Endometrial microvascular endothelial cells (primary cell): ENCODE results near the gene ASIC2. TPM values are rescaled to one million over a fixed set of nuclear protein-coding genes. Genes with fewer than 3 reads are reported as not detected.

Experiments
- in situ Hi-C: cut with HindIII; loops from 2 replicates; pipeline ENCODE4 v1.10.0; 2017; ENCODE audit warnings: low sequenced_read_pairs, low pct_unique_long_range_greater_than_20kb; ENCODE audit errors: inconsistent ontology term
- total RNA-seq: library from RNA; depleted of rRNA; stranded (reverse); fragments of >200 nt; gene quantifications from one replicate; pipeline ENCODE4 v1.2.3, GENCODE V29; 2015; ENCODE audit errors: inconsistent ontology term

Gene ASIC2
- total RNA-seq, 1 donor from 2014 or later, result not detected

DNA sequence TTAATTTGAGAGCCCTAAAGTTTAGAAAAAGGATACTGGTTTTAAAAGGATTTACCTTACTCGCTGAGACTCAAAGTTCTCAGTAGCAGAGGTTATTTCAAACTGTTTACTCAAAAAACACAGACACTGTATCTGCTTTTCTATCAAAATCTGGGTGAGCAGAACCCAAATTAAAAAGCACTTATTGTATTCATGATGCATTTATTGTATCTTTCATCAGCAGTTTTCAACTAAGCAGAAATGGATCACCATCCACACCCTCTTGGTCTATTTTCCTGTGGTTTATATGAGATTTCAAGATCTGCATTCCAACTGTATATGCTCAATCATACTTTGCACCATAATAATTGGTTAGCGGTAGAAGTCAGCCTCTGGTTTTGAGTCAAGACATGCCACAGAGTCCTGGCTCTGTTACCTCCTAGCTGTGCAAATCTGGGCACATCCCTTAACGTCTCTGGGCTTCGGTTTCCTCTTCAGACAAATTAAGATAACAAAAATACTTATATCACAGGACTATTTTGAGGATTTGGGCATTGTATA is 109.5 kb downstream of the ASIC2 start:
- in situ Hi-C loops, result no loop called here

DNA sequence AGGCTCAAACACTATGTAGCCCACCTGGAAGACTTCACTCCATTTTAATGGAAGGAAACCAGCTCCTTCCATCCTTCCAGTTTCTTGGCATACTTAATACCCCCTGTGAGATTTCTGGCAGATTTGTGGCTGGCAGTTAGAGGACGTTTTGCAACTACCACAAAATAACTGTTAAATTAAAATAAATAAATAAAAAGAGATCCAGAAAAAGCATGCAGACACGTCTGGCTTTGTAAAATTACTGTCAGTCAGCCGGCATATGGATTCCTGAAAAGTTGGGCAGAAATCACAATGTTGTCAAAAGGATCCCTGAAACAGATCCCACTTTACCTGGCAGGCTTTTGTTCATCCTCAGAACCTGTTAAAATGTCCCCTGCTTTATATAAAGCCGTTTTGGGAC is 113.9 kb downstream of the ASIC2 start:
- in situ Hi-C loops, result no loop called here

DNA sequence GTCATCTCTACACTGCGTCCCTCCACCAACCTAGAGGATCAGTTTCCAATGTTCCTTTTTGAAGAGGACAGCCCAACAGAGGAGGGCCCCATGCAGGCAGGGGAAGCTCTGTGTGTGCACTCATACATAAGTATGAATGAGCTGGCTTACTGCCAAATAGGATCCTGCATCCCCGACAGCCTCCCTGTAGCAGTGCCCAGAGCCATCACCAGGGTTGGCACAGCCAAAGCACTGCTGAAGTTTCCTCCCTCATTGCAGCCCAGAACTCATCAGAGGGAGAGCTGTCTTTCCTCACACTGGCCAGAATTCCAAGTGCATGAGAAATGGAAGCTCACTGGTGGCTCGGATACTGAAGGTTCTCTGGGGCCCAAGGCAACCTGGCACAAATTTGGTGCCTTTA is 114.4 kb downstream of the ASIC2 start:
- in situ Hi-C loops, result no loop called here

DNA sequence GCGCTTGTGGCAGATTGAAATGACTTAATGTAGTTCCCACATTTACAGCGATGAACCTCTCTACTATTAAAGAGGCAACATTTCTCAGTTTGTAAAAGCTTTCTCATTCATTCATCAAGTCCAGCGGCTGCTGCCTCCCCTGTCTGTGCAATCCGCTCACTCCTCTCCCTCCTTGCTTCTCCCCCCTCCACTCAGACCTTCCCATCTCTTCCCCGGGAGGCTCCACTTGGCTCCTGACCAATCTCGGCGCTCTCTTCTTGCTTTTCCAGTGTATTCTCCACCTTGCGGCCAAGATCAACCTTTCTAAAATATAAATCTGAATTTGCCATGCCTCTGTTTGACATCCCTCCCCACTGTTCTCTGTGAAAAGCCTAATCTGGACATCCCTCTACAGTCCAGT is 117.5 kb downstream of the ASIC2 start:
- in situ Hi-C loops, result no loop called here

DNA sequence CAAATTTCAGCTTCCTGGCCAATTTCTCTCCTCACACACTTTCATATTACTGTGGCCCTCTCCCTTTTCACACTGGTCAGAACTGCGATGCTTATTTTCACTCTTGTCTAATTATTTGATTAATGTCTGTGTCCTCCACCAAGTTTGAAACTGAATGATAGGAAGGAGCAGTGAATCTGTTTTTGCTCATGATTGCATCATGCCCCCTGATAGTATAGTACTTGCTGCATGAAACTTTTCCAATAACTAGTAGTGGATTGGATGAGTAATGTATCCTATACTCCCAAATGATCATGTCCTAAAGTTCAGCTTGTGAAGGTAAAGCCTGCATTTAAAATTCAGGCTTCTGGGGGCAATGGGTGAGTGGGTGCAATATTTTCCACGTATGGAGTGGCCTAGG is 121.2 kb downstream of the ASIC2 start:
- in situ Hi-C loops, result no loop called here

DNA sequence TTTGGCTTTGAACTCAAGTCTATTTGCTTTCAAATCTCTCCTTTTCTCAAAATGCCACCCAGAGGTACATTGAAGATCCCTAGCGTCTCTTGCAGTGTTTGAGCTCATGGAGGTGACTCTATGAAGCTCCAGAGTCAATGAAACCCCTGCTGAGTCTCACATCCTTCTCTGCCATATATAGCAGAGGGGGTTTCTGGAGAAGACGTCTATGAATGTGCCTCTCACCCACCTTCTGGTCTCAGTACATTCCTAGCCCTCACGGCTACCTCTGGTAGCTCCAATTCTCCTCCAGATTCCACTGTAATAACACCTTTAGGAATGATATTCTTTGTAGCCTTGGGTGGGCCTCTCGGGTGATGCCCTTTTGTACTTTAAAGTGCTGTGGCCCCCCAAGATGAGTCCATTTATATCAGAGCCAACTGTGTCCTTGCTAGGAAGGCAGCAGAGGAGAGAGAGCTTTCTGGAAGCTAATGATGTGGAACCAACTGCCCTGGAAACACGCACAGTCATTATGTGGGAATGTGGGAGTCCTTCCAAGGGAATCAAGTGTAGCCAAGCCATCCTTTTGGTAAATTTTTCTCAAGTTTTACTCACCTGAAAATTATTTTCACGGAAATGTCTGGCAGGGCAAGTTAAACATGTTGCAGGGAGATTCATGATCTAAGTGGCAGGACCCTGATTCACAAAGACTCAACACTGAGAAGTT is 123.4 kb downstream of the ASIC2 start:
- in situ Hi-C loops, result no loop called here

DNA sequence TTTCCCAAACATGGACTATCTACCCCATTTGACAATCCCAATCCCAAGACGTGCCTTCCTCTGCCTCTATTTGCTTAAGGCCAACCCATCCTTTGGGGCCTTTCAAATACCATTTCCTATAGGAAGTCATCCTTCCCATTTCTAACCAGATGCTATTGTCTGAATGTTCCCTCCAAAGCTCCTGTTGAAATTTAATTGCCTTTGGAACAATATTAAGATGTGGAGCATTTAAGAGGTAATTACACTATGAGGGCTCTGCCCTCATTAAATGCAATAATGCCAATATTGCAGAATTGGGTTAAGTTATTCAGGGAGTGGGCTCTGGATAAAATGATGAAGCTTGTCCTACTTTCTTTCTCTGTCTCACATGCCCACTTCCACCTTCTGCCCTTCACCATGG is 125.4 kb downstream of the ASIC2 start:
- in situ Hi-C loops, result no loop called here

DNA sequence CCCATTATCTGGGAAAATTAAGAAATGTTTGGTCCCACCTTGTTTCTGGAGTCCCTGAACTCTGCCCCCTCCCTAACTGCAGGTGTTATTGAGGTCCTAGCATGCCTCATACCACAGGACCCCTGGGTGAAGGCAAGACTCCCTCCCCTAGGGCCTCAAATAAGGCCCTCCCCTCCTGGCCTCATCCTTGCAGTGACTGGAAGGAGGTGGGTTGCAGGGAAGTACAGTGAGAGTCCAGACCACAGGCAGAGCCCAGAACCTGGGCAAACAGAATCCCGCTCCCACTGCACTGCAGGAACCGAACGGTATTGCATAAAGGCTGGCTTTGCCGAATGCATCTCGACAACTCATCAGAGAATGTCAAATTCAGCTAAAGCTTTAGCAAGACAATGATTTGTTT is 126.6 kb downstream of the ASIC2 start:
- in situ Hi-C loops, result no loop called here

DNA sequence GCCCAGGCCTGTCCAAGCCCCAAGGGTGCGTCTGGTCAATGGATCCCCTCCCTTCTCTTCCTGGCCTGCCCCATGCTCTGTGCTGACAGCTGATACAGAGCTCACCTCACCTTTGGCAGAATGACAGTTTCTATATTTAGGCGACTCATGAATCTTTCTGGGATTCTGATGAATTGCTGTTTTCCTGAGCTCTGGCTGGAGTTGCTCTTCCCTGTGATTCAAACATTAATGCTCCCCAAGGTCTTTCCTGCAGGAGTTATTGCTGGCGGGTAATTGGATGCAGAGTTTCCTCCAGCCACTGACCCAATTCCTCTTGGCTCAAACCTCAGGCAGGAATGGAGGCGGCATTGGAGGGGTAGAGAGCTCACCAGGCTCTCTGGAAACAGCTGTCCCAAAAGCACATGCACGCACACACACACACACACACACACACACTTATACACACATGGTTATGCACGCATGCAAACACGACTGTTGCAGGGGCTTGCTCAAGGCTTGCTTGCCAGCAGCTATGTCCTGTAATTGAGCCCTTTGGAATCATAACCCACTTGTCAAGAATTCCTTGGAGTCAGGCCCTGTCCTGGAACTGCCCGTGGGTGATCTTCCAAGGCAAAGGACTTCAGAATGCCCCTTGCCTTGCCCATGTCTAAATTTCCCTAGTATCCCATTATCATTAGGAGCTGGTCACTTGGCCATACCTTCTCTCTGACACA is 128.8 kb downstream of the ASIC2 start:
- in situ Hi-C loops, result no loop called here

DNA sequence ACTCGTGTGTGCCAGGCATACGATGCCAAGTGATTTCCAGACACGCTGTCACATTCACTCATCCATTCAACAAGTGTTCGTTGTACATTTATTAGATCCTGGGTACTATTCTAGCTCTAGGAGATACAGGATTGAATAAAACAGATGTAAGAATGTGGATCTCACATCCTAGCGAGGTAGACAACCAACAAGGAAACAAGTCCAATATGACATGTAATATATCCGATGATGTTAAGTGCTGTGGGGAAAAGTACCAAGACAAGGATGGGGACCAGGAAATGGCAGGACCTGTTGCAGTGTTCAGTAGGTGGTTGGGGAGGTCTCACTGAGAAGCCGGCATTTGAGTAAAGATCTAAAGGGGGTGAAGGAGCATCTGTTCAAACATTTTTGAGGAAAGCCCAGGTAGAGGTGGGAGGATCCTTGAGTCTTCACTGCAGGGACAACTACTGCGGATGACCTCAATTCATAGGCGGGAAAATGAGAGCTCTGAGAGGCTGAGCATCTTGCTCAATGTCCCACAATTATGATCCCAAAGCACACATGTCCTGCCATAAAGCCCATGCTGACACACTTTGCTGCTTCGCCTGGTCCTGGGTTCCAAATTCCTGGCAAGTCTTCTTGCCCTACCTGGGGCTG is 129.4 kb downstream of the ASIC2 start:
- in situ Hi-C loops, result no loop called here

DNA sequence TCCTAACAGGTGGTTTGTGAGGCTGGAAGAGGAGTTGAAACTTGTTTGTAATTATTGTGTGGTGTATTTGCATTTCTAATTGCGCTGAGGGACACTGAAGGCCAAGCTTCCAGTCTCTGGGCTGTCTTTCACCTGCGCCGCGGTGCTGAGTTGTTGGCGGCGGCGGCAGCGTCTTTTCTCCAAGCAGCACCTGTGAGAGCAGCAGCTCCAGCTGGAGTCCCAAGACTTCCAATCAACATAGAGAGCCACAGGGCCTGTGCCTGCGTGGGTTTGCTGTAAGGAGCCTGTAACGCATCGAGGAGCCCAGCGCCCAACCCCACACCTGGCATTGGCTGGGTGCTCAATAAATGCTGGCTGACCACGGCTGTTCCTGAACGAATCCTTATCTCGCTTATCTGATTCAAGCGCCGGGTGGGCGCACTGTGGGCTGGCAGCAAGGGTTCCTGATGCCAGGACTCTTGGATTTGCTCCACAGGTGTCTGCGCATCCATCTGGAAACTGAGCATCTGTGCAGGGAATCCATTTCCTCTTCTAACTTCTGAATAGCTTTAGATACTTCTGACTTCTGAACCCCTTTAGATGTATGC is 138.1 kb downstream of the ASIC2 start:
- in situ Hi-C loops, result no loop called here

DNA sequence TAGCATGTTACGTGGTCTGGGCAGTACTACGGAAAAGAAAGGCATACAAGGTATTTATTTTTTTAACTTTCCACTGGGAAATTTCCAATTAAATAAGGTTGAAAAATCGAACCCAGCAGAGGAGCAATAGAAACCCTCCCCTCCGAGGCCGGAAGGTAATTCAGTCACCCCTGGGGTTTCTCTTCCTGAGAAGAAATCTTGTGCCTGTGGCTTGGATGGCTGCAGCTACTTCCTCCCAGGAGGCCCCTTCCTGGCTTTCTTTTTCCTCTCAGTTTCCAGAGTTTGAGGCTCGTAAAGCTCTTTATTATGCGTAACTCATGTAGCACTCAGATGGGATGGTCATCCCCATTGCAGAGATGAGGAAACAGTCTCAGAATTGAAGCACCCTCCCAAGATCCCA is 140.3 kb downstream of the ASIC2 start:
- in situ Hi-C loops, result no loop called here

DNA sequence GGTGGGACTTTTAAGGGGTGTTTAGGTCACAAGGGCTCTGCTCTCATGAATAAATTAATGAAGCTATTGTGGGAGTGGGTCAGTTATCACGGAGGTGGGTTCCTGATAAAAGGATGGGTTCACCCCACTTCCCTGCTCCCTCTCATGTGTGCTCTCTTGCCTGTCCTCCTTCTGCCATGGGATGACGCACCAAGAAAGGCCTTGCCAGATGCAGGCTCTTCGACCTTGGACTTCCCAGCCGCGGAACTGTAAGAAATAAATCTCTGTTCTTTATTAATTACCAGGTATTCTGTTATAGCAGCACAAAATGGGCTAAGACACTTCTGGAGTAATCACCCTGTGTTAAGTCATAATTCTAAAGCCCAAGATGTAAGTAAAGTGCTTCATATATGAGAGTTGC is 141.5 kb downstream of the ASIC2 start:
- in situ Hi-C loops, result no loop called here

DNA sequence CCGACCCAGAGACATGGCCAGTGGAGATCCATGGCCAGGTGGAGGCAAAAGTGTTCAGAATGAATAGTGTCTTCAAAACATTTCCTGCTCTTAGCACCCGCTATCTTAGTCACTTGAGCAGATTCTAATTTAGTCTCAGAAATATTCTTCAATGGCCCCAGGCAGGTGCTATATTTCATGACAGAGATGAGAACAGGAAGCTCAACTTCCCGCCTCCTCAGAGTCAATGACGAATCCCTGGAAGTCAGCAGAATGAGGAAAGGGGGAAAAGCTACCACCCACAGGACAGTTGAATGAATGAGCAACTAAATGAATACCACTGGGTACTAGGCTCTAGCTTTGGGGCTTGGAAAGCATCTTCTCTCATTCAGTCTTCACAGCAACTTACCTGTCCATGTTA is 147.2 kb downstream of the ASIC2 start:
- in situ Hi-C loops, result no loop called here

DNA sequence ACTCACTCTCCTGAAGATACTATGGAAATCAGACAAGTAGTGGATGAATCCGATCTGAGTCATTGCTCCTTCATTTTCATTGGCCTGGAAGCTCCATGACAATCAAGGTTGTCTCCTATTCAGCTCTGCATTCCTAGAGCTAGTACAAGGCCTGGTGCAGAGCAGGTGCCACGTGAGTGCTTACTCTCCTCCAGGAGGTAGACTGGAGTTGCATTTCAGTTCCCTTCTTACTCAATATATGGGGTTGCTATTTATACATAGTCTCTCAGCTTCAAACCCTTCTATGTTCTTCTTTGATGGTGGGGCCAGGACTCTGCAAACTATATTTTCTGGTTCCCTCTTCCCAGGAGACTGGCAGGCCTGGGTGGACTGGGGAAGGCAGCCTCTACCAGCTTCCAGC is 148.3 kb downstream of the ASIC2 start:
- in situ Hi-C loops, result no loop called here

DNA sequence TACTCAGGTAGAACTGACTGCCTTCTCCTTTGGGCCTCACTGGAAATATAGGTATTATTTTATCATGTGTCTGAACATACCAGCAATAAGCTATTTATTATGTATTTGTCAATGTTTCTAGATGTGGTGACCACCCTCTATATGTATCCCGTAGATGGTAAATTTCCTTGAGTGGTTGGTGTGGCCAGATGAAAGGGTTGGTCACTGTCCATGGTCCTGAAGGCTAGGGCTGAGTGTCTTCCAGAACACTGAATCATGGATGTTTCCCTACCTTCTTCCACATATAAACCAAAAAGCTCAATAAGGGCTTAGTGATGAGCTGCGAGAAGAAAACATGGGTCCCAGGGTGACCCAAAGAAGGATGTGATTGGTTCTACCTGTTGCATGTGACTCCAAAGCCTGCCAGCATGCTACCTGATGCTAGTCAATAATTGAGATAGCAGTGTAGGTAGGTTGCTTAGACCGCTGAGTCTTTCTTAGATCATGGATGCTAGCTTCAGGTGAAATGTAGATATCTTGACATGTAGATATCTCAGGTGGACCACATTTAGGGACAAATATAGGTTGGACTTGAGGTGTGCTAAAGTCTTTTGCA is 150.3 kb downstream of the ASIC2 start:
- in situ Hi-C loops, result no loop called here

DNA sequence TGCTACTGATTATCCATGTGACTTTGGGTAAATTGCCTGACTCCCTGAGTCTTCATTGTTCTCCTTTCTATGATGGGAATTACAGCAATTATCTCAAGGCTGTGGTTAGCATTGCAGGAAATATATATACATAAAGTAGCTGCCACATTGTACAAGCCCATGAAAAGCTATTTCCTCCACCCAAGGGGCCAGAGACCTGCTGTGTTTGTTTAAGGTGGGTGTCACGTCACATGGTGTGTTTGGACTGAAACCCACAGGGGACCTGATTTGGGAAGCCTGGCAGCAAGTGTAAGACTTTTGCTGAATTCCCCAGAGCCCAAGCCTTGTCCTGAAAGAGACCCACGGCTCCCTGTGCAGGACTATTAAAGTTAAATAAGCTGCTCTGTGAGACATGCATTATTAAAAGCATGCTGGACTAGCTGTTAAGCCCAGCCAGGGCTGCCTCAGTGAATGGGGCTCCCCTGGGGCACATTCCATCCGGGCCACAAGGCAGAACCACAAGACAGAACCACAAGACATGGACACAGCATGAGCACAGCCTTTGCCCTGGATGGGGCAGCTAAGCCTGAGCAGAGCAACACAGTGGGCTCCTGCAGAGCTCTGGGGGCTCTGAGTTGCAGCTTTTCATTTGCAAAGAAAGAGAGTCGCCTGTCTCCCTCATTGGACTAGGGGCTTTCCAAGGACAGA is 152.5 kb downstream of the ASIC2 start:
- in situ Hi-C loops, result no loop called here

DNA sequence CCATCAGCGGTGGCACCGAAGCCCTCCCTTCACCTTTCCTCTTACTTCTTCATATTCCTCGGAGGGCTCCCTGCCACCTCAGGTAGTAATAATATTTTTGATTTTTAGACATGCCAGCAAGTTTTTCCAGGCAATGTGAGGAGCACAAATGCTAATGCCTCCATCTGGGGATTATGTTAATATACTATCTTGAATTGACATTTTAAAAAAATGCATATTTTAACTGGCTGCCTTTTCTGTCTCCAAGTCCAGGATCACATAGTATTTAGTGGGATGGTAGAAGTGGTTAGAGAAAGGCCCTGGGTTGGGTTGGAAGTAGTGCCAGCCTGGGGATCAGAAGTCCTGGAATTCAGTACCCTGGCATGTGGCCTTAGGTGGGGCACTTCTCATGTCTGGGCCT is 154.5 kb downstream of the ASIC2 start:
- in situ Hi-C loops, result no loop called here

DNA sequence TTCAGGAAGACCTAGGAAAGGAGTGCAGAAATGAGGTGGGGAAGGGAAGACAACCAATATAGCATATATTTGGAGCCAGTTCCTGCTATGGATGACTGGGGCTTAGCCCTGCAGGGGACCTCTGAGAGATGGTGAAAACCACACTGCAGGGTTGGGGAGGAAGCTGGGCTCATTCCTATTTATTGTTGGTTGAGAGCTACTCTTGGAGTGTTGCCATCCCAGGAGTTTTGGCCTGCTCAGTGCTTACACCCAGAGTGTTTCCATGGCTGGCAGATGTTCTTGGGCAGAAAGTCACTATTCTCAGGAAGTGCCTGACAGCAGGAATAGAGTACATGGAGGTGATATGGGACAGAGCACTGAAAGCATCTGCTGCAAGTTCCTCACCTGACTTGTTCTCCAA is 155.7 kb downstream of the ASIC2 start:
- in situ Hi-C loops, result no loop called here
